Activated CD4-positive, alpha-beta T cell treated with anti-CD3 and anti-CD28 coated beads for 48 hours (primary cell): ENCODE measurements around the gene CARNS1.
A peak's percentile ranks its signal among the peaks of the same experiment; 100 is the strongest.

Experiments used
- DNase-seq: peaks from one replicate; pipeline ENCODE4 v3.0.0-alpha.2; 2020

CARNS1 gene

GRCh38 chr11:67376063-67376820 lies 39.2 kb upstream of the CARNS1 start:
- no peak for DNase-seq

- DNase-seq, result no peak
These were observed 38.3 kb upstream of the CARNS1 start for GRCh38 chr11:67376873-67377808.

DNA sequence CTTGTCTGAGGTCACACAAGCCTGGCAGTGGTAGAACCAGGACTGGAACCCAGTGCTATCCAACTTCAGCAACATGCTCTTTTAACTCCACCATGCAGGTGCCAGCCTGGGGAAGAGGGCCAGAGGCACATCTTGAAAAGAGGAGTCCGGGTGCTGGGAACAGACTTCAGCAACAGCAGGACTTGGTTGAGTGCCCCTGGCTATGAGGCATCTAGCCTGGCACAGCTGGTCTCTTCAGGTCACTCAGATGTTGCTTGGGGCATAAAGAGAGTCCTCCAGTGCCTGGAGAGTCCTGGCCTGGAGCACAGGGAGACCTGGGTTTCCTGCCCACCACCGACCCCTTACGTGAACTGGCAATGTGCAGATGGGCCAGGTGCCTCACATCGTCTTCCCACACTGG lies 36.9 kb upstream of the CARNS1 start:
- no peak for DNase-seq

GRCh38 chr11:67379061-67380058 lies 36.1 kb upstream of the CARNS1 start:
- no peak for DNase-seq

DNA sequence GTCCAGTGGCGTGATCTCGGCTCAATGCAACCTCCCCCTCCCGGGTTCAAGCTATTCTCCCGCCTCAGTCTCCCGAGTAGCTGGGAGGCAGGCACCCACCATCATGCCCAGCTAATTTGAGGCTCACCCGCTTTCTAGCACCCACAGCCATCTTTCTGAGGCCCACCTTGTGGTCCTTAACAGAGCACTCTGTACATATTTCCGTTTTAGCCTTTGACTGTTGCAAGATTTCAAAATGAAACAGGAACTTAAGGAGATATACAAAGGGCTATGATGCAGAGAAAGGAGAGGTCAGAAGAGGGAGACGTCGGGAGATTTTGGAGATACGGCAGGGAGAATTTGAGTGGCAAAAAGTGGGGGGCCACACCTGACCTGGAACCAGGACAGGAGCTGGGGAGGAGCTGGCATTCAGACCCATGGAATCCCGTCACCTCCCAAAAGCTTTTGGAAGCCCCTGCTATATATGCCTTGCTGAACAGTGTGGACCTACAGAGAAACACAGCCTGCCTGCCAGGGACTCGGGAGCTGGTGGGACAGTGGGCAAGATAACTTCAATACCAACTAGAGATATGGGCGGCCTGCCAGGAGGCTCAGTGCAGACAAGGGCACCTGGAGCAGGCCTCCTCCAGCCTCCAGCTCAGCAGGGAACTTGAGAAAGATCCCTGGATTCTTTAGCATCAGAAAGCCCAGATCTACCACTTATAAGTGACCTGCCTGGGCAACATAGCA lies 34.1 kb upstream of the CARNS1 start:
- no peak for DNase-seq

GRCh38 chr11:67382276-67383136 lies 33.0 kb upstream of the CARNS1 start:
- peak; percentile 89 for DNase-seq

DNA sequence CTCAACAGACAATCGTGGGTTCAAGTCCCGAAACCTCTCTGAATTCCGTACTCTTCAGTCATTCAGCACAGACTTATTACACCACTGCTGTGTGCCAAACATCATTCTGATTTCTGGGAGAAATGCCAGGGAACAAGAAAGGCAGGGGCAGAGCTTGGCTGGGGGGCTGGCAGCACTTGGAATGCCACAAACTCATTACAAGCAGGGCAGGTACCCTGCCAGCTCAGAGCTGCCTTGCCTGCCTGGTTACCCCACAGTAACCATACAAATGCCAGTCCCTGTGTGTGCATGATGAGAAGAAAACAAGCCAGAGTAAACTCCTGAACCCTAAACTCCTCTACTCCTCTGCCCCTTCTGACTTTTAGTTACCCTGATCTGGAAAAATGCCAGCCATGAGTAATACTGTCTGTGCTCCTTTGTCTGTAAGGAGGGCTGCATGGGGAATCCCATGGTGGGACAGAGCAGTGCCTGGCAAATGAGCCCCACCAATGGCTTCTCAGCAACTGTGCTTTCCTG lies 30.6 kb upstream of the CARNS1 start:
- DNase-seq, result no peak

DNA sequence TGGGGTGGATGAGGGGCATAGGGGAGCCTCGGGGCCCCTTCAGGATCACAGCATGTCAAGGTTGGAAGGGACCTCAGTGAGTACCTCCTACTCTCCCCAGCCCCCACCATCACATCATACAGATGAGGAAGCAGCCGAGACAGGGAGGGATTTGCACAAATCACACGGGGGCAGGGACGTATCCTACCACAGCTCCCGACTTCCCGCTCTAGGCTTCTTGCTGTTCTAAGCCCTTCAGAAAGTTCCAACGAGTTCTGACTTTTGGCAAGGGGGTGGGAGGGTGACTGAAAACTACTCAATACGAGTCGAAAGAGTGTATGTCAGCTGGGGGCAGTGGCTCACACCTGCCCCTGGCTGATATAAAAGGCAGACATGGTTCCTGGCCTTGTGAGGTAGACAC lies 28.4 kb upstream of the CARNS1 start:
- DNase-seq, result no peak

DNA sequence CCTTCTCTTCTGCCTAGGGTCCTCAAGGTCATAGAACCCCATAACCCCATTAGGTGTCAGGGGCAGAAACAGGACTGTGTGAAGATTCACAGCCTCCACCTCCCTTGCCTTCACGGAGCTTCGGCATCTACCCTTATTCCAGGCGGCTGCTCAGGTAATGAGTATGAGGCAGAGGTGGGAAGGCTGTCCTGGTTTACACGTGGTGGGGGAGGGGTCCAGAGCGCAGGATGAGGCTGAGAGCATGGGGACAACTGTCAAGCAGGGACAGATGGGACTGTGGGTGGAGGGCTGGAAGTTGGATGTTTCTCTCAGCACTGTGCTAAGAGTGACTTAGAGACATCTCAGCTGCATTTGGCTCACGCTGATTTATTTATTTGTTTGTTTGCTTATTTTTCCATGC lies 28.0 kb upstream of the CARNS1 start:
- no peak for DNase-seq

DNA sequence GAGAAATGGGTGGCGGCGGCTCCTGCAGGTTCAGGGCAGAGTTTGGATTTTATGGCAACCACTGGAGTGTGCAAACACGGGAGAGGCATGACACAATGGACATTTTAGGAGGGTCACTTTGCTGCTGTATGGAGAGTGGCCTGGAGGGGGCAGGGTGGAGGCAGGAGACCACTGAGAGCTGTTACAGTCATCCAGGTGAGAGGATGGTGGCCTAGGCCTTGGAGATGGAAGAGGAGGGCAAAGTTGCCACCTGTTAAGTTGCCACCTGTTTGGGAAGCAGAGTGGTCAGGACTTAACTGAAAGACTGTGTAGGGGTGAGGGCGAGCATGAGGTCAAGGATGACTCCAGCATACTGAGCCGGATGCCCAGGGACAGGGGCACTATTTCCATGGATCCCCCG lies 26.0 kb upstream of the CARNS1 start:
- DNase-seq, result peak; percentile 72

DNA sequence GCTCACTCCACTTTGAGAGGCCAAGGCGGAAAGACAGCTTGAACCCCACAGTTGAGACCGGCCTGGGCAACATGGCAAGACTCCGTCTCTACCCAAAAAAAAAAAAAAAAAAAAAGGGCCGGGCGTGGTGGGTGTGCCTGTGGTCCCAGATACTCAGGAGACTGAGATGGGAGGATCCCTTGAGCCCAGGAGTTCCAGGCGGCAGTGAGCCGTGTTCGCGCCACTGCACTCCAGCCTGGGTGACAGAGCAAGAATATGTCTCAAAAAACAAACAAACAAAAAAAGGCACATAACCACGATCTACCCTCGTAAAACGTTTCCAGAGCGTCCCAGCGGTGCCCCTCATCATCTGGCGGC lies 24.6 kb upstream of the CARNS1 start:
- no peak for DNase-seq

GRCh38 chr11:67391304-67392182 lies 23.9 kb upstream of the CARNS1 start, which contains the start of gene RAD9A:
Gene RAD9A (plus strand): TSS chr11:67391986. CDS start chr11:67392045, 59 bp downstream.
- peak; percentile 95 for DNase-seq

DNA sequence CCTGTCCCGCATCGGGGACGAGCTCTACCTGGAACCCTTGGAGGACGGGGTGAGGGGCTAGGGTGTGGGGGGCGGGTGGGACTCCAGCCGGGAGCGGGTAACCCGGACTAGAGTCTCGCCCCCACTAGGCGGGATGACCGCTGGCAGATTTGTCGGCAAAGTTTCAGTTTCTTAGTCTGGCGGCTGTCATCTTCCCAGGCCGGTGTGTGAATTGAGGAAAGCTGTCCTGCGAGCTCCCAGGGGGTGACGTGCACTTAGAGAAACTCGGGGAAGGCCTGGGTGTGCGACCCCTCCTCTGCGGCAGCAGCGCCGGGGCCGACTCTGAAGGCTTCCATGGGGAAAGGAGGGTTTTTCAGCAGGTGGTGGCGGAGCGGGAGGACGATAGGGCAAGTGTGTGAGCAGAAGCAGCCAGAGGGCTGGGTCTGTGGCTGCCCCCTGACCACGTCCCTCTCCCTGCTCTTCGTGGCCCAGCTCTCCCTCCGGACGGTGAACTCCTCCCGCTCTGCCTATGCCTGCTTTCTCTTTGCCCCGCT lies 23.2 kb upstream of the CARNS1 start:
- DNase-seq, result no peak

DNA sequence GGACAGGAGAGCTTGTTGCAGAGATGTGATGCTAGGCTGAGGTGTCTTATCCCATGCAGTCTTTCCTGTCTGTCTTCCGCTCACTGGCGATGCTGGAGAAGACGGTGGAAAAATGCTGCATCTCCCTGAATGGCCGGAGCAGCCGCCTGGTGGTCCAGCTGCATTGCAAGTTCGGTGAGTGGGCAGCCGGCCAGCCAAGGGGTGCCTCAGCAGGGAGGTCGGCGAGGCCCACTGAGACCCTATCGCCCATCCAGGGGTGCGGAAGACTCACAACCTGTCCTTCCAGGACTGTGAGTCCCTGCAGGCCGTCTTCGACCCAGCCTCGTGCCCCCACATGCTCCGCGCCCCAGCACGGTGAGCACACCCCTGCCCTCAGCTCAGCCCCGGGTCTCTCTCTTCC lies 22.0 kb upstream of the CARNS1 start:
- DNase-seq, result no peak

GRCh38 chr11:67393990-67394389 lies 21.5 kb upstream of the CARNS1 start:
- no peak for DNase-seq

GRCh38 chr11:67395555-67396258 lies 19.8 kb upstream of the CARNS1 start:
- DNase-seq, result no peak

DNA sequence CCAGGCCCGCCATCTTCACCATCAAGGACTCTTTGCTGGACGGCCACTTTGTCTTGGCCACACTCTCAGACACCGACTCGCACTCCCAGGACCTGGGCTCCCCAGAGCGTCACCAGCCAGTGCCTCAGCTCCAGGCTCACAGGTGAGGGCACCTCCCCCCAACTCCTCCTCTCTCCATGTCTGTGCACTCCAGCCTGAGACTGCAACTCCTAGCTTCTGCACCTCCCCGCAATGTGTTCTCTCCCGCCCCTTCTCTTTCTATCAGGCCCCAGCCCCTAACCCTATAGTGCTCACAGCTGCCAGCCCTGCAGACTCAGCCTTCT lies 19.3 kb upstream of the CARNS1 start:
- no peak for DNase-seq

GRCh38 chr11:67396587-67397389 lies 18.7 kb upstream of the CARNS1 start:
- DNase-seq, result no peak
